GM23248 (cell line): ENCODE results near the gene HMGB2. TPM values are rescaled to one million over a fixed set of nuclear protein-coding genes. Genes with fewer than 3 reads are reported as not detected.
A peak's percentile ranks its signal among the peaks of the same experiment; 100 is the strongest.

ENCODE experiments used
- DNase-seq: peaks from one replicate; pipeline ENCODE4 v3.0.0-alpha.2; 2015
- H2AFZ ChIP-seq: fragments of 200-600 bp; sonication (generic); 2 replicates; pipeline ENCODE4 v1.6.1; 2016; ENCODE audit warnings: antibody characterized with exemption
- H3F3A ChIP-seq: fragments of 200-600 bp; sonication (generic); 2 replicates; pipeline ENCODE4 v1.6.1; 2016; ENCODE audit warnings: mild to moderate bottlenecking, antibody characterized with exemption, mixed run types; ENCODE audit not compliant: insufficient read depth
- H3K27ac ChIP-seq: fragments of 200-600 bp; sonication (generic); 2 replicates; pipeline ENCODE4 v1.5.1; 2016; ENCODE audit warnings: mild to moderate bottlenecking
- H3K27me3 ChIP-seq: fragments of 200-600 bp; sonication (generic); replicated peaks from 2 replicates; pipeline ENCODE4 v1.6.1; 2016; ENCODE audit warnings: mild to moderate bottlenecking; ENCODE audit not compliant: insufficient read depth
- H3K36me3 ChIP-seq: fragments of 200-600 bp; sonication (generic); 2 replicates; pipeline ENCODE4 v1.6.1; 2016; ENCODE audit warnings: low read depth, mild to moderate bottlenecking
- H3K4me1 ChIP-seq: fragments of 200-600 bp; sonication (generic); 2 replicates; pipeline ENCODE4 v1.6.1; 2016; ENCODE audit warnings: mild to moderate bottlenecking; ENCODE audit not compliant: insufficient read depth
- H3K4me2 ChIP-seq: fragments of 200-600 bp; sonication (generic); one replicate; pipeline ENCODE4 v1.6.1; 2016; ENCODE audit warnings: mild to moderate bottlenecking; ENCODE audit not compliant: unreplicated experiment
- H3K4me3 ChIP-seq: fragments of 200-600 bp; sonication (generic); 2 replicates; pipeline ENCODE4 v1.5.1; 2016; ENCODE audit warnings: mild to moderate bottlenecking
- H3K79me2 ChIP-seq: fragments of 200-600 bp; sonication (generic); 2 replicates; pipeline ENCODE4 v1.6.1; 2016; ENCODE audit warnings: mild to moderate bottlenecking; ENCODE audit not compliant: insufficient read depth
- H3K9ac ChIP-seq: fragments of 200-600 bp; sonication (generic); 2 replicates; pipeline ENCODE4 v1.6.1; 2016; ENCODE audit warnings: mild to moderate bottlenecking
- H3K9me2 ChIP-seq: fragments of 200-600 bp; sonication (generic); 2 replicates; pipeline ENCODE4 v1.6.1; 2016; ENCODE audit warnings: mixed run types, mild to moderate bottlenecking, moderate library complexity; ENCODE audit not compliant: insufficient read depth
- H3K9me3 ChIP-seq: fragments of 200-600 bp; sonication (generic); one replicate; pipeline ENCODE4 v1.6.1; 2017; ENCODE audit warnings: low read depth
- H4K20me1 ChIP-seq: fragments of 200-600 bp; sonication (generic); 2 replicates; pipeline ENCODE4 v1.6.0; 2016; ENCODE audit not compliant: insufficient read depth
- EZH2 ChIP-seq: fragments of 200-600 bp; sonication (generic); IDR thresholded peaks from 2 replicates; pipeline ENCODE4 v1.6.1; 2018; ENCODE audit warnings: antibody characterized with exemption, mild to moderate bottlenecking; ENCODE audit not compliant: insufficient read depth, poor library complexity, severe bottlenecking
- EZH2phosphoT487 ChIP-seq: fragments of 200-600 bp; sonication (generic); IDR thresholded peaks from 2 replicates; pipeline ENCODE4 v1.6.1; 2018; ENCODE audit warnings: antibody characterized with exemption, moderate library complexity, mild to moderate bottlenecking, low read depth; ENCODE audit not compliant: insufficient read depth
- WGBS, 2 experiments: methylation state at CpG; one replicate each; pipeline ENCODE4 v1.1.6; 2015 to 2017; ENCODE audit warnings: low lambda C conversion rate in 2 of 2, low coverage in 1 of 2; ENCODE audit errors: missing lambda C conversion rate in 2 of 2; 5-methylcytosine and 5-hydroxymethylcytosine counted together
- in situ Hi-C: fragments of 300-500 bp; cut with MboI; formaldehyde crosslinking; loops from 2 replicates; pipeline ENCODE4 v1.15.0; 2020
- polyA plus RNA-seq: library from polyadenylated mRNA; unstranded; fragments of >200 nt; fragmentation: Nextera tagmentation; extraction: Ambion mirVana; gene quantifications from 2 replicates; pipeline ENCODE4 v1.2.1, GENCODE V29; 2016
- total RNA-seq: library from RNA; depleted of rRNA; stranded (reverse); fragments of >200 nt; shearing (Covaris generic); gene quantifications from 2 replicates; pipeline ENCODE4 v1.2.3, GENCODE V29; 2014

Gene HMGB2
- total and polyA plus RNA-seq, 2 experiments from 2014 or later: 31.1 to 91.6 TPM

DNA sequence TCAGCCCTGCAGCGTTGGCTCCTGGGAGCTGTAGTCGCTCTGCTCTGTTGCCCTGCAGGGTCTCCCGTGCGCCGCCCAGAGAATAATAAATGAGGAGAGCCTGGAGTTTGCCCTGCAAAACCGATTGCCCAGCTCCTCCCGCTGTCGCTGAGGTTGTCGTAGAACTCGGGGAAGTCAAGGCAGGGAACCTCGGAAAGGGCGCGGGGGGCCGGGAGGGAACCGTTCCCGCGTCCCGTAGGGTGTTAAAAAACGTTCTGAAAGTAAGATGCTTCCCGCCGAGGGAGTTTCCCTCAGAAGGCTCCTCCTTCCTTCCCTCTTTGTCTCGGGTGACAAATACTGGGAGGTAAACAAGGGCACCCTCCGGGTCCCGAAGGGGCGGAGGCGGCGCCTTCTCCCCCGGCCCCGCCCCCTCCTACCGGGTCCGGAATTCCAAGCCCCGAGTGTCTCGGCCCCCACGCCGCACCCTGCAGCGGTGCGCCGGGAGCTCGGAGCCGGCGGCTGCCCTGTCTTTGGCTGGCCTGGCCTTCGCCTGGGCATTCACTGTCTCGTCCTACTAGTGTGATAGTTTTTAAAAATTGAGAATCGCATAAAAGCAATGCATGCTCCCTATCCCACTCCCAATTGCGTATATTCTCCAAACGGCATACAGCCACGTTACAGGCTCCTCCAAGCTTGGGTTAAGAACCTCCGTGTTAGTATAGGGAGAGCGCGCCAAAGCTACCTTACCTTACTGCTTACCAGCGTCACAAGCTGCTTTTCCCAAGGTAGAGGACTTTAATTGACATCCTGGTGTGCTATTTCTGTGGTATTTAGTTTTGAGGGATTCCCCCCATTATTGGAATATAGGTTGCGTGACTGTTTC lies 964 bp upstream of the HMGB2 start:
- in situ Hi-C loops: no loop called here

DNA sequence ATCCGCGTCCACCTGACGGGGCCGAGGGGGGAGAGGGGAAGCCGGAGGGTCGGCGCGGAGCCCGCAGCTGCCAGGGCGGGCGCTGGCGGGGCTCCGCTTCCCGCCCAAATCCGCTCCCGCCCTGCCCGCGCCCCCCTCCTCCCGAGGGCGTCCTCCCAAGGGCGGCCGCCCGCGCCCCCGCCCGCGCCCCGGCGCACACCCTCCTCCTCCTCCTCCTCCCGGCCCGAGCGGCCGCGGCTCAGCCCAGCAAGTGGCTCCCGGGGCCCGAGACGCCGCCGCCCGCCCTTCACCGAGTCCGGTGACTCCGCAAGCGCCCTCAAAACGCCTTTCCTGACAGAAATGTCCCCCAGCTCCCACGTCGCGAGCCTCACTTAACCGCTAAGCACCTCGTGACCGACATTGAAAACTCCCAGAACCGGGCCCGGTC lies 487 bp downstream of the HMGB2 start:
- peak overlapping the region; percentile 51 for H2AFZ ChIP-seq
- H3K79me2 ChIP-seq: peaks cover 38% of the 10 kb centered on the region
- H4K20me1 ChIP-seq: no peaks in the 10 kb centered on the region
- DNase-seq: peak; percentile 74
- peaks cover 30% of the 10 kb centered on the region for H3K36me3 ChIP-seq
- H3K27me3 ChIP-seq: no peaks in the 10 kb centered on the region
- peaks cover 34% of the 10 kb centered on the region for H3F3A ChIP-seq
- no peaks in the 10 kb centered on the region for H3K9me3 ChIP-seq
- H3K9me2 ChIP-seq: no peaks in the 10 kb centered on the region
- peaks cover 19% of the 10 kb centered on the region for H3K4me1 ChIP-seq
- peak overlapping the region; percentile 83 for H3K4me2 ChIP-seq
- peak overlapping the region; percentile 92 for H3K4me3 ChIP-seq
- H3K27ac ChIP-seq: peak overlapping the region; percentile 99
- in situ Hi-C loops: no loop called here
- peak overlapping the region; percentile 100 for H3K9ac ChIP-seq
- TF ChIP-seq EZH2phosphoT487 (no peak), EZH2 (no peak)
- 1% methylated on average over 19 to 39 of the region's 53 CpGs for WGBS, 2 experiments

More for the DNA sequence above, 964 bp upstream of the HMGB2 start:
- H3K4me3 ChIP-seq: peak overlapping the region; percentile 92
- H3K36me3 ChIP-seq: peaks cover 19% of the 10 kb centered on the region
- 3 to 8% methylated on average over 42 to 52 of the region's 52 CpGs for WGBS, 2 experiments
- H3K79me2 ChIP-seq: peaks cover 34% of the 10 kb centered on the region
- H3K9me2 ChIP-seq: no peaks in the 10 kb centered on the region
- no peaks in the 10 kb centered on the region for H4K20me1 ChIP-seq
- H3K4me1 ChIP-seq: peaks cover 19% of the 10 kb centered on the region
- H3K9ac ChIP-seq: peak overlapping the region; percentile 82
- H3K9me3 ChIP-seq: no peaks in the 10 kb centered on the region
- TF ChIP-seq EZH2phosphoT487 (no peak), EZH2 (no peak)
- H2AFZ ChIP-seq: peak overlapping the region; percentile 98
- peaks cover 23% of the 10 kb centered on the region for H3F3A ChIP-seq
- peak overlapping the region; percentile 67 for H3K27ac ChIP-seq
- DNase-seq: peak; percentile 84
- no peaks in the 10 kb centered on the region for H3K27me3 ChIP-seq
- H3K4me2 ChIP-seq: peak overlapping the region; percentile 82

DNA sequence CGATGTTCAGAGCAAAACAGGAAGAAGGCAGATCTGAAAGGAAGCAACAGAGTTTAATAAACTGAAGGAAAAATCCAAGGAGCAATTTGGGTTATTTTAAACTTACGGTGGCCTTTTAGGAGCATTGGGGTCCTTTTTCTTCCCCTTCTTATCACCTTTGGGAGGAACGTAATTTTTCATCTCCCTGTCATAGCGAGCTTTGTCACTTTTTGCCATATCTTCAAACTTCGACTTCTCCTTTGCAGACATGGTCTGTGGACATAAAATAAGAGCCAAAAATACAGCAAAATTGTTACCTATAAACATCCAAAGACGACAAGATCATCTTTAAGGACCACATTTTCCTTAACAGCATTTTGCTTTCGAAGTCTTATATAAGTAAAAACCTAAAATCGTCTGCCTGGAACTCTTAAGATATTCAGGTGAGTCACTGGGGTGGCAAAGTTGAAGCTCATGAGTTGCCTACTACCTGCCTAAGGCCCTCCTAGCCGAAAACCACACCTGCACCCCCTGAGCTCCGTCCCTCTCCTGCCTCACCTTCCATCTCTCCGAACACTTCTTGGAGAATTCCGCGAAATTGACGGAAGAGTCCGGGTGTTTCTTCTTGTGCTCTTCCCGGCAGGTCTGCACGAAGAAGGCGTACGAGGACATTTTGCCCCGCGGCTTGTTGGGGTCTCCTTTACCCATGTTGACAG lies 1.0 kb downstream of the HMGB2 start:
- H3K4me1 ChIP-seq: peaks cover 19% of the 10 kb centered on the region
- H2AFZ ChIP-seq: no peak overlapping the region
- peaks cover 38% of the 10 kb centered on the region for H3K79me2 ChIP-seq
- in situ Hi-C loops: no loop called here
- H3K4me3 ChIP-seq: peak overlapping the region; percentile 92
- peak overlapping the region; percentile 100 for H3K9ac ChIP-seq
- 12 to 16% methylated on average over 21 of the region's 21 CpGs for WGBS, 2 experiments
- H4K20me1 ChIP-seq: no peaks in the 10 kb centered on the region
- H3K36me3 ChIP-seq: peaks cover 30% of the 10 kb centered on the region
- H3F3A ChIP-seq: peaks cover 38% of the 10 kb centered on the region
- TF ChIP-seq EZH2 (no peak), EZH2phosphoT487 (no peak)
- H3K4me2 ChIP-seq: peak overlapping the region; percentile 83
- peak; percentile 50 for DNase-seq
- H3K27ac ChIP-seq: peak overlapping the region; percentile 99
- H3K27me3 ChIP-seq: no peaks in the 10 kb centered on the region
- H3K9me3 ChIP-seq: no peaks in the 10 kb centered on the region
- H3K9me2 ChIP-seq: no peaks in the 10 kb centered on the region

DNA sequence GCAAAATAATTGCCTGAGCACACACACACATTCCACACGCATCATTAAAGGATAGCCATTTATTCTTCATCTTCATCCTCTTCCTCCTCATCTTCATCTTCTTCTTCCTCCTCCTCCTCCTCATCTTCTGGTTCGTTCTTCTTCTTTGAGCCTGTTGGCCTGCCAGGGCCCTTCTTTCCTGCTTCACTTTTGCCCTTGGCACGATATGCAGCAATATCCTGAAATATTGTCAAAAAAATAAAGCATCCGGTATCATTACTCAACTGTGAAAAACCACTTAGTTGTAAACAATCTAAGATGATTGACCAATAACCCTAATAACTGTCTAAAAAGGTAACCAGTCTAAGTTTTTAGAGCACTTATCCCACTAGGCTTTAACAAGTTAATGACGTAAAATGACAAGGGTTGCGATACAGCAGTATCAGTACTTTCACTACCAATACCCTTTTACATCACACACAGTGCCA lies 2.1 kb downstream of the HMGB2 start:
- Histone ChIP-seq H3K9me2 (no peaks in the 10 kb centered on the region), H3K27ac (no peak overlapping the region), H3K9ac (peak overlapping the region; percentile 100), H3K4me2 (peak overlapping the region; percentile 83), H3K9me3 (no peaks in the 10 kb centered on the region), H3K4me1 (peaks cover 19% of the 10 kb centered on the region), H3K4me3 (peak overlapping the region; percentile 92), H3K27me3 (no peaks in the 10 kb centered on the region), H3K79me2 (peaks cover 38% of the 10 kb centered on the region), H4K20me1 (no peaks in the 10 kb centered on the region), H3K36me3 (peaks cover 30% of the 10 kb centered on the region), H2AFZ (no peak overlapping the region), H3F3A (peaks cover 44% of the 10 kb centered on the region)
- TF ChIP-seq EZH2 (no peak), EZH2phosphoT487 (no peak)
- peak; percentile 38 for DNase-seq
- 53 to 55% methylated on average over 6 of the region's 6 CpGs for WGBS, 2 experiments
- in situ Hi-C loops: no loop called here
